ENCODE data around the gene CLDN8. TPM values are rescaled to one million over a fixed set of nuclear protein-coding genes. Genes with fewer than 3 reads are reported as not detected.

The CLDN8 gene
- total and polyA plus RNA-seq, 10 donors: not detected

DNA sequence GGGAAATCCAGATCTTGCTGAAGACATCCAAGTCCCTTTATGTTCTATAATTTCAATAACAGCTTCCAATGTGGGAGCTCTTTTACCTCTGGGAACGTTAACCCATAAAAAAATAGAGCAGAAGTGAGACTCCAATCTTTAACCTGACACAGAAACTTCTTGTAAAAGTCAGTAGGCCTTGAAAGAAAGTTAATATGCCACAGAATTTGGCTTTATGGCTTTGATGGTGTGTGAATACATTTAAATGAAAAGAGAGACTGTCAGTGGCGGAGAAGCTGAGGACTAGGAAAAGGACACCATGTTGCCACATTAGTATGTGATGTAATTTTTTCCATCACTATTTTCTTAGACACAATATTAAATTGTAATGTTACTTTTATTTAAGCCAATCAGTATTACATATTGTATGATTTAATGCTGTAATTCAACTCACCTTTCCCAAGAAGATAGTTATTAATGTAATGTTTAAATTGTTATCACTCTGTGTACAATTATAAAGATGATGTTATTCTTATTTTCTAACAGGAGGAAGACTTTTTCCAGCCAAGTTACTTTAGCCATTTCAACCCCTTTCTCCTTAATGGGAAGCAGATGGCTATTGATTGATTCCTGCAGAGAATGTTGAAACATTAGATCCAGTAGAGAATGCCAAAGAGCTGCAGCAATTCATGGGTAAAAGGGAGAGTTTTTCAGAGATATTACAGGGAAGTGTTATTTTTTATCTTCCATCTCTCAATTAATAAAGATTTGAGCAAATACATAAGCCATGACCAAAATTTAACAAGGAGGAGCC, 17.5 kb upstream of the CLDN8 start:
- Histone ChIP-seq H3K27me3 (replicated peaks in 1 of 7) (no peaks in the 10 kb centered on the region), H3K9me3 (peaks cover 0 to 5% (median 0%) of the 10 kb centered on the region in 8 donors), H3K27ac (no peak overlapping the region), H3K4me3 (no peak overlapping the region), H3K4me1 (no peaks in the 10 kb centered on the region), H3K36me3 (no peaks in the 10 kb centered on the region)
- intact Hi-C loops (cut with DNase I; ENCODE audit: low total_unique reads): no loop called here
- TF ChIP-seq, protein P1, sequence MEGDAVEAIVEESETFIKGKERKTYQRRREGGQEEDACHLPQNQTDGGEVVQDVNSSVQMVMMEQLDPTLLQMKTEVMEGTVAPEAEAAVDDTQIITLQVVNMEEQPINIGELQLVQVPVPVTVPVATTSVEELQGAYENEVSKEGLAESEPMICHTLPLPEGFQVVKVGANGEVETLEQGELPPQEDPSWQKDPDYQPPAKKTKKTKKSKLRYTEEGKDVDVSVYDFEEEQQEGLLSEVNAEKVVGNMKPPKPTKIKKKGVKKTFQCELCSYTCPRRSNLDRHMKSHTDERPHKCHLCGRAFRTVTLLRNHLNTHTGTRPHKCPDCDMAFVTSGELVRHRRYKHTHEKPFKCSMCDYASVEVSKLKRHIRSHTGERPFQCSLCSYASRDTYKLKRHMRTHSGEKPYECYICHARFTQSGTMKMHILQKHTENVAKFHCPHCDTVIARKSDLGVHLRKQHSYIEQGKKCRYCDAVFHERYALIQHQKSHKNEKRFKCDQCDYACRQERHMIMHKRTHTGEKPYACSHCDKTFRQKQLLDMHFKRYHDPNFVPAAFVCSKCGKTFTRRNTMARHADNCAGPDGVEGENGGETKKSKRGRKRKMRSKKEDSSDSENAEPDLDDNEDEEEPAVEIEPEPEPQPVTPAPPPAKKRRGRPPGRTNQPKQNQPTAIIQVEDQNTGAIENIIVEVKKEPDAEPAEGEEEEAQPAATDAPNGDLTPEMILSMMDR (IDR thresholded peaks at IDR 0.05 in 8 of 11, conservative IDR thresholded peaks at IDR 0.05 in 3 of 11): no peak
- TF ChIP-seq POLR2A (IDR thresholded peaks at IDR 0.05): no peak
- no peak for TF ChIP-seq POLR2AphosphoS5 (IDR thresholded peaks at IDR 0.05)
- 69 to 78% (median 71%) methylated on average over 2 of the region's 2 CpGs for WGBS, 5 donors
- no peak for DNase-seq

DNA sequence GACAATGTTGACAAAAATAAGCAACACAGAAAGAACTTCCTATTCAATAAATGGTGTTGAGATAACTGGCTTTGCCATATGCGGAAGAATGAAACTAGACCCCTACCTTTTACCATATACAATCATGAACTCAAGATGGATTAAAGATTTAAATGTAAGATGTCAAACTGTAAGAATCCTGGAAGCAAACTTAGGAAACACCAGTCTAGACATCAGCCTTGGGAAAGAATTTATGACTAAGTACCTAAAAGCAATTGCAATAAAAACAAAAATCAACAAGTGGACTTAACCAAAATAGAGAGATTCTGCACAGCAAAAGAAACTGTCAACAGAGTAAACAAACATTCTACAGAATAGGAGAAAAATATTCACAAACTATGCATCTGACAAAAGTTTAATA, 16.1 kb upstream of the CLDN8 start:
- intact Hi-C loops (cut with DNase I; ENCODE audit: low total_unique reads): no loop called here
- no peaks in the 10 kb centered on the region for H3K27me3 ChIP-seq (replicated peaks in 1 of 7)
- H3K36me3 ChIP-seq: no peaks in the 10 kb centered on the region
- peaks cover 0 to under 1% (median 0%) of the 10 kb centered on the region in 6 donors for H3K4me1 ChIP-seq
- peaks cover 0 to 9% (median 0%) of the 10 kb centered on the region in 8 donors for H3K9me3 ChIP-seq
- H3K27ac ChIP-seq: no peak overlapping the region
- TF ChIP-seq POLR2A (IDR thresholded peaks at IDR 0.05) (no peak), POLR2AphosphoS5 (IDR thresholded peaks at IDR 0.05) (no peak)
- TF ChIP-seq, protein P1 (IDR thresholded peaks at IDR 0.05 in 8 of 11, conservative IDR thresholded peaks at IDR 0.05 in 3 of 11): no peak
- no peak for DNase-seq
- WGBS, 5 donors: 93 to 100% (median 97%) methylated on average over 1 of the region's 1 CpG
- H3K4me3 ChIP-seq: no peak overlapping the region

DNA sequence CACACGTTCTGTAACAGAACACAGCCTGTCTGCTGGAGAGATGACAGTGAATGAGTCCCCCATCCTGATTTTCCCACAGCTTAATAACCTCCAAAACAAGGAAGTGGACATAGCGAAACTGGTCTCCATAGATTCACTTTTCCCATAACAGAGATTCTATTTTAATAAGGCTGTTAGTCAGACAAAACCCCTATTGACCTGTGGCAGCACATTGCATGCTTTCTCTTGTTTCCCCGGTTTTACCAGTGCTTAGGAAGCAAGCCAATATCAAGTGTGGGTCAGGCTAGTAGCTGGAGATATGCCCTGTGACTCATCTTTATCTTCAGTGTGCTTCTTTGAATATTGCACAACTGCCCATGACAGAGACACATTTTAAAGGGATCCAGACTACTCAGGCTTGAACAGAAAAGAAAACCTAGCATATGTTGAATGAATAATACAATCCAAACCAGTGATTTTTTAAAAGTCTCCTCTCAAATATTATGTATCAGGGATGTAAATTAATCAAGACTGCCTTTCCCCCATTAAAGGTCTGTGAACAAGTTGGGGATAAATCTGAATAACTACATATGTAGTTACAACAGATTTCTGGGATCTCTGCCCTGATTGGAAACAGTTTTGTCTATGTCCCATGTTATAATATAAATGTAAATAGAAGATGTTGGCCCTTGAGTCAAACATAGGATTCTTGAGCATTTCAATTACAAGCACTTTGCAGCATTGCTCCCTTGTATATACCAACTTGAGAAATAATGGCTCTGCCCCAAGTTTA, 11.9 kb upstream of the CLDN8 start:
- Histone ChIP-seq H3K4me3 (no peak overlapping the region), H3K4me1 (peaks cover 0 to 4% (median 0%) of the 10 kb centered on the region in 6 donors), H3K36me3 (no peaks in the 10 kb centered on the region), H3K9me3 (peaks cover 0 to 9% (median 0%) of the 10 kb centered on the region in 8 donors), H3K27ac (no peak overlapping the region), H3K27me3 (replicated peaks in 1 of 7) (no peaks in the 10 kb centered on the region)
- TF ChIP-seq, protein P1 (IDR thresholded peaks at IDR 0.05 in 8 of 11, conservative IDR thresholded peaks at IDR 0.05 in 3 of 11): no peak
- peak in 1 of 3 donors; percentile 71 for TF ChIP-seq POLR2AphosphoS5 (IDR thresholded peaks at IDR 0.05)
- TF ChIP-seq POLR2A (IDR thresholded peaks at IDR 0.05): no peak
- 48 to 63% (median 51%) methylated on average over 3 of the region's 3 CpGs for WGBS, 5 donors
- DNase-seq: no peak
- intact Hi-C loops (cut with DNase I; ENCODE audit: low total_unique reads): no loop called here

- H3K36me3 ChIP-seq: no peaks in the 10 kb centered on the region
- H3K9me3 ChIP-seq: peaks cover 0 to 9% (median 0%) of the 10 kb centered on the region in 8 donors
- intact Hi-C loops (cut with DNase I; ENCODE audit: low total_unique reads): no loop called here
- peaks cover 0 to 4% (median 0%) of the 10 kb centered on the region in 6 donors for H3K4me1 ChIP-seq
- no peak for TF ChIP-seq POLR2A (IDR thresholded peaks at IDR 0.05)
- TF ChIP-seq POLR2AphosphoS5 (IDR thresholded peaks at IDR 0.05): no peak
- TF ChIP-seq, protein P1 (IDR thresholded peaks at IDR 0.05 in 8 of 11, conservative IDR thresholded peaks at IDR 0.05 in 3 of 11): no peak
- WGBS, 5 donors: 69 to 93% (median 83%) methylated on average over 1 of the region's 1 CpG
- H3K27me3 ChIP-seq (replicated peaks in 1 of 7): no peaks in the 10 kb centered on the region
- no peak for DNase-seq
- no peak overlapping the region for H3K4me3 ChIP-seq
- peak overlapping the region in 1 of 8 donors; percentile 10 for H3K27ac ChIP-seq
These were observed 11.2 kb upstream of the CLDN8 start for GRCh38 chr21:30227128-30227527.

Data from spleen (tissue), 11 donors.